ENCODE measurements around the gene TPSAB1. TPM values are rescaled to one million over a fixed set of nuclear protein-coding genes. Genes with fewer than 3 reads are reported as not detected.
"Not testable (repeated sequence)": the region's sequence is repeated elsewhere in the genome, so short reads cannot be mapped to it uniquely, and the experiment has no call there.

TPSAB1 gene
- total RNA-seq, 1 experiment from 2014 or later = 0.25 TPM

- Histone ChIP-seq H4K20me1 (ENCODE audit: insufficient read depth) (no peaks in the 10 kb centered on the region), H3K27ac (ENCODE audit: low read depth, low read length) (no peak overlapping the region), H3K4me1 (ENCODE audit: control insufficient read depth in 1 of 2, insufficient read depth in 2 of 2, low read length in 2 of 2) (no peaks in the 10 kb centered on the region), H3K27me3 (ENCODE audit: insufficient read depth, low read length) (no peaks in the 10 kb centered on the region), H3K9me3 (ENCODE audit: control insufficient read depth in 1 of 2, insufficient read depth in 1 of 2, low read depth in 1 of 2, low read length in 2 of 2) (no peaks in the 10 kb centered on the region), H3K36me3 (ENCODE audit: control insufficient read depth in 1 of 2, insufficient read depth in 2 of 2, low read length in 2 of 2) (no peaks in the 10 kb centered on the region), H2AFZ (ENCODE audit: low read depth, low read length, poor library complexity, severe bottlenecking) (no peak overlapping the region), H3K79me2 (ENCODE audit: insufficient read depth, low read length) (no peaks in the 10 kb centered on the region), H3K4me3 (replicated peaks in 1 of 2; ENCODE audit: low read depth in 1 of 2, low read length in 2 of 2) (no peak overlapping the region), H3K9me2 (ENCODE audit: insufficient read depth) (no peaks in the 10 kb centered on the region), H3K4me2 (ENCODE audit: low read length) (no peak overlapping the region), H3K9ac (ENCODE audit: low read length) (no peak overlapping the region)
- TF ChIP-seq ELF1 (IDR thresholded peaks at IDR 0.05; ENCODE audit: borderline replicate concordance, low read depth) = no peak
- no peak for ATAC-seq
- DNase-seq (ENCODE audit: low read depth, low spot score) = no peak
- POLR2A ChIA-PET = no interaction called here
- CTCF ChIA-PET = interaction anchor here (0.9 kb wide), 1 partner anchor 132 kb away, joined by 3 read pairs; no protein-coding TSS in a partner anchor
- BruUV-seq (replicated peaks) = no TSS peak
- RAD21 ChIA-PET (ENCODE audit: low non-redundant PET in 1 of 2, low total read pairs in 2 of 2, uncharacterized antibody in 2 of 2, unreplicated experiment in 2 of 2) = no interaction called here
- intact Hi-C loops (cut with micrococcal nuclease) = no loop called here
These were observed 2.5 kb upstream of the TPSAB1 start for GRCh38 chr16:1237990-1238389.

DNA sequence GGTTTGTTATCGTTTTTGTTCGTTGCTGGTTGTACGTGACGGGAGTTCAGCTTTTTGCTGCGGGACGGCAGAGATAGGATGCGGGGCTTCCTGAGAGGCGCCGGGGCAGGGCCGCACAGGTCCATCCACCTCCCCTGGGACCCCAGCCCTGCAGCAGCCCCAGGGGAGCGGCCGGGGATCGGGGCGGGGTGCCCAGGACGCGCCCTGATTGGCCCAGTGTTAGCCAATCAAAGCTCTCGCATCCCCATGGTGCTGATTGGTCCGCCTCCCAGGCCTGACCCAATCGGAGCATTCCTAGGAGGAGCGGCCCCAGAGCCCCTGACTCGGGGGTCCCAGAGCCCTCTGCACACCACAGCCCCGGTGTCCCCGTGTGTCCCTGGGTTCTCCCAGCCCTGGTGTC lies 1.6 kb upstream of the TPSAB1 start:
- intact Hi-C loops (cut with micrococcal nuclease); H3K4me1 ChIP-seq (ENCODE audit: control insufficient read depth in 1 of 2, insufficient read depth in 2 of 2, low read length in 2 of 2); H3K27me3 ChIP-seq (ENCODE audit: insufficient read depth, low read length); H4K20me1 ChIP-seq (ENCODE audit: insufficient read depth); H3K27ac ChIP-seq (ENCODE audit: low read depth, low read length); H3K36me3 ChIP-seq (ENCODE audit: control insufficient read depth in 1 of 2, insufficient read depth in 2 of 2, low read length in 2 of 2); RAD21 ChIA-PET (ENCODE audit: low non-redundant PET in 1 of 2, low total read pairs in 2 of 2, uncharacterized antibody in 2 of 2, unreplicated experiment in 2 of 2); H3K9ac ChIP-seq (ENCODE audit: low read length); H3K79me2 ChIP-seq (ENCODE audit: insufficient read depth, low read length); H3K4me2 ChIP-seq (ENCODE audit: low read length); DNase-seq (ENCODE audit: low read depth, low spot score); POLR2A ChIA-PET; H3K9me2 ChIP-seq (ENCODE audit: insufficient read depth); H3K4me3 ChIP-seq (replicated peaks in 1 of 2; ENCODE audit: low read depth in 1 of 2, low read length in 2 of 2); BruUV-seq (replicated peaks); H3K9me3 ChIP-seq (ENCODE audit: control insufficient read depth in 1 of 2, insufficient read depth in 1 of 2, low read depth in 1 of 2, low read length in 2 of 2); H2AFZ ChIP-seq (ENCODE audit: low read depth, low read length, poor library complexity, severe bottlenecking): not testable (repeated sequence)
- CTCF ChIA-PET = interaction anchor here (0.9 kb wide), 1 partner anchor 133 kb away, joined by 3 read pairs; no protein-coding TSS in a partner anchor
- ATAC-seq = peak; percentile 67

DNA sequence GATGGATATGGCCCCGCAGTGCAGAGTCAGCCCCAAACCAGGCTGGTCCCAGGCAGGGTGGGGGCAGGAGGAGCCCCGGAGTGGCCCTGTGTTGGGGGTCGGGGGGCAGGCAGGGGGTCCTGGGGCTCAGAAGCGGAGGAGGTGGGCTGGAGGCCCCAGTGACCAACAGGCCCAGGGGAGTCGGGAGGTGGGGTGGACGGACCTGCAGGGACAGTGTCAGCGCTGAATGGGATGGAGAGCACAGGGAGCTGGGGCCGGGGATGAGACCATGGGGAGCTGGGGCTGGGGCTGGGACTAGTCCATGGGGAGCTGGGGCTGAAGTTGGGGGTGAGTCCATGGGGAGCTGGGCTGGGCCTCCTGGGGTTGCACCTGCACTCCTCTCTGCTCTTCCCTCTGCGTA lies 930 bp upstream of the TPSAB1 start:
- CTCF ChIA-PET; ATAC-seq; H3K4me1 ChIP-seq (ENCODE audit: control insufficient read depth in 1 of 2, insufficient read depth in 2 of 2, low read length in 2 of 2); POLR2A ChIA-PET; BruUV-seq (replicated peaks); RAD21 ChIA-PET (ENCODE audit: low non-redundant PET in 1 of 2, low total read pairs in 2 of 2, uncharacterized antibody in 2 of 2, unreplicated experiment in 2 of 2); H2AFZ ChIP-seq (ENCODE audit: low read depth, low read length, poor library complexity, severe bottlenecking); intact Hi-C loops (cut with micrococcal nuclease); H3K27me3 ChIP-seq (ENCODE audit: insufficient read depth, low read length); H3K4me2 ChIP-seq (ENCODE audit: low read length); DNase-seq (ENCODE audit: low read depth, low spot score); H3K27ac ChIP-seq (ENCODE audit: low read depth, low read length); H3K4me3 ChIP-seq (replicated peaks in 1 of 2; ENCODE audit: low read depth in 1 of 2, low read length in 2 of 2); H3K9me3 ChIP-seq (ENCODE audit: control insufficient read depth in 1 of 2, insufficient read depth in 1 of 2, low read depth in 1 of 2, low read length in 2 of 2); H3K9me2 ChIP-seq (ENCODE audit: insufficient read depth); H3K36me3 ChIP-seq (ENCODE audit: control insufficient read depth in 1 of 2, insufficient read depth in 2 of 2, low read length in 2 of 2); H4K20me1 ChIP-seq (ENCODE audit: insufficient read depth); H3K9ac ChIP-seq (ENCODE audit: low read length); H3K79me2 ChIP-seq (ENCODE audit: insufficient read depth, low read length): not testable (repeated sequence)

DNA sequence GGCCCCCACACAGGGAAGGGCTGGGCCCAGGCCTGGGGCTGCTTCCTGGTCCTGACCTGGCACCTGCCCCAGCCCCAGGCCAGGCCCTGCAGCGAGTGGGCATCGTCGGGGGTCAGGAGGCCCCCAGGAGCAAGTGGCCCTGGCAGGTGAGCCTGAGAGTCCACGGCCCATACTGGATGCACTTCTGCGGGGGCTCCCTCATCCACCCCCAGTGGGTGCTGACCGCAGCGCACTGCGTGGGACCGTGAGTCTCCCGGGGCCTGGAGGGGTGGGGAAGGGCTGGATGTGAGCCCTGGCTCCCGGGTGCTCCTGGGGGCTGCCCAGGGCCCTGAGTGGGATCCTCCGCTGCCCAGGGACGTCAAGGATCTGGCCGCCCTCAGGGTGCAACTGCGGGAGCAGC lies 576 bp downstream of the TPSAB1 start:
- H3K9me2 ChIP-seq (ENCODE audit: insufficient read depth); H3K27me3 ChIP-seq (ENCODE audit: insufficient read depth, low read length); H3K79me2 ChIP-seq (ENCODE audit: insufficient read depth, low read length); H3K4me3 ChIP-seq (replicated peaks in 1 of 2; ENCODE audit: low read depth in 1 of 2, low read length in 2 of 2); H3K36me3 ChIP-seq (ENCODE audit: control insufficient read depth in 1 of 2, insufficient read depth in 2 of 2, low read length in 2 of 2); CTCF ChIA-PET; H3K27ac ChIP-seq (ENCODE audit: low read depth, low read length); H4K20me1 ChIP-seq (ENCODE audit: insufficient read depth); RAD21 ChIA-PET (ENCODE audit: low non-redundant PET in 1 of 2, low total read pairs in 2 of 2, uncharacterized antibody in 2 of 2, unreplicated experiment in 2 of 2); BruUV-seq (replicated peaks); H3K4me2 ChIP-seq (ENCODE audit: low read length); H3K9me3 ChIP-seq (ENCODE audit: control insufficient read depth in 1 of 2, insufficient read depth in 1 of 2, low read depth in 1 of 2, low read length in 2 of 2); intact Hi-C loops (cut with micrococcal nuclease); ATAC-seq; DNase-seq (ENCODE audit: low read depth, low spot score); H2AFZ ChIP-seq (ENCODE audit: low read depth, low read length, poor library complexity, severe bottlenecking); H3K9ac ChIP-seq (ENCODE audit: low read length); H3K4me1 ChIP-seq (ENCODE audit: control insufficient read depth in 1 of 2, insufficient read depth in 2 of 2, low read length in 2 of 2); POLR2A ChIA-PET: not testable (repeated sequence)

DNA sequence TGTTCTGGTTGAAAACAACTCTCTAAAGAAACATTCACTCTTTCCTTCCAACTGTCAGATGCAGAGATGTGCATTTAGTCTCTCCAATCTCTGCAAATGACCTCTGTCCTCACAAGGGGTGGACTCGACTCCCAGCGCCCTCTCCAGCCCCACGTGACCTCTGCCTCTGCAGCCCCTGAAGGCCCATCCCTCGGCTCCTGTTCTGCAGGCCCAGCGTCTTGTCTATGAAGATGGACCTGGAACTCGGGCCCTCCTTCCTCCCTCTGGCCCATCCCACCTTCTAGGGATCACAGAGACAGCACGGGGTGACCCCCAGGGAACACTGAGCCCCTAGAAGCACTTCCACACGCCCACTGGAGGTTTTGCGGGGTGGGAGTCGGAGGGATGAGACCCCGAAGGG lies 2.9 kb downstream of the TPSAB1 start:
- H3K9ac ChIP-seq (ENCODE audit: low read length); intact Hi-C loops (cut with micrococcal nuclease); H2AFZ ChIP-seq (ENCODE audit: low read depth, low read length, poor library complexity, severe bottlenecking); H3K4me2 ChIP-seq (ENCODE audit: low read length); H4K20me1 ChIP-seq (ENCODE audit: insufficient read depth); CTCF ChIA-PET; H3K79me2 ChIP-seq (ENCODE audit: insufficient read depth, low read length); ATAC-seq; H3K9me3 ChIP-seq (ENCODE audit: control insufficient read depth in 1 of 2, insufficient read depth in 1 of 2, low read depth in 1 of 2, low read length in 2 of 2); H3K4me1 ChIP-seq (ENCODE audit: control insufficient read depth in 1 of 2, insufficient read depth in 2 of 2, low read length in 2 of 2); RAD21 ChIA-PET (ENCODE audit: low non-redundant PET in 1 of 2, low total read pairs in 2 of 2, uncharacterized antibody in 2 of 2, unreplicated experiment in 2 of 2); H3K9me2 ChIP-seq (ENCODE audit: insufficient read depth); H3K27me3 ChIP-seq (ENCODE audit: insufficient read depth, low read length); H3K4me3 ChIP-seq (replicated peaks in 1 of 2; ENCODE audit: low read depth in 1 of 2, low read length in 2 of 2); POLR2A ChIA-PET; BruUV-seq (replicated peaks); H3K27ac ChIP-seq (ENCODE audit: low read depth, low read length); H3K36me3 ChIP-seq (ENCODE audit: control insufficient read depth in 1 of 2, insufficient read depth in 2 of 2, low read length in 2 of 2); DNase-seq (ENCODE audit: low read depth, low spot score): not testable (repeated sequence)

All from HCT116 (cell line).